Activated naive CD4-positive, alpha-beta T cell treated with anti-CD3 and anti-CD28 coated beads for 36 hours (primary cell): ENCODE data around the gene FBXO2. TPM values are rescaled to one million over a fixed set of nuclear protein-coding genes. Genes with fewer than 3 reads are reported as not detected.

Experiments used
- CTCF ChIA-PET: fragments of 350-600 bp; sonication (Branson Sonifier 250); formaldehyde crosslinking; loops from one replicate; lab custom pipeline; 2021; ENCODE audit warnings: antibody characterized with exemption; lab: Charles Lee
- DNase-seq: peaks from one replicate; pipeline ENCODE4 v3.0.0-alpha.2; 2020
- H3K27ac Mint-ChIP-seq: one replicate; pipeline ENCODE4 v1.8.0; 2021; ENCODE audit warnings: mild to moderate bottlenecking, mixed read lengths
- H3K27me3 Mint-ChIP-seq: one replicate; pipeline ENCODE4 v1.8.0; 2021; ENCODE audit warnings: low read depth, mixed read lengths
- H3K36me3 Mint-ChIP-seq: one replicate; pipeline ENCODE4 v1.8.0; 2021; ENCODE audit warnings: low read depth, mixed read lengths
- H3K4me1 Mint-ChIP-seq: one replicate; pipeline ENCODE4 v1.8.0; 2021; ENCODE audit warnings: low read depth, mixed read lengths
- H3K4me3 Mint-ChIP-seq: one replicate; pipeline ENCODE4 v1.8.0; 2021; ENCODE audit warnings: mild to moderate bottlenecking, moderate library complexity, mixed read lengths
- H3K9me3 Mint-ChIP-seq: one replicate; pipeline ENCODE4 v1.8.0; 2021; ENCODE audit warnings: mixed read lengths
- intact Hi-C: fragments of 100-400 bp; cut with micrococcal nuclease; formaldehyde crosslinking; loops from one replicate; pipeline ENCODE4 v1.15.1; 2023
- total RNA-seq, 2 experiments: library from RNA; stranded (reverse); gene quantifications; one replicate each; pipeline ENCODE4 v1.2.3, GENCODE V29; 2021

FBXO2 gene
- total RNA-seq, 2 experiments from 2014 or later: 0.77 to 1.1 TPM

- H3K9me3 Mint-ChIP-seq: no peaks in the 10 kb centered on the region
- CTCF ChIA-PET: interaction anchor here (0.6 to 1.7 kb wide), 2 partner anchors 41 to 582 kb away, joined by 4 to 6 read pairs; no protein-coding TSS in a partner anchor
- DNase-seq: no peak
- peaks cover 18% of the 10 kb centered on the region for H3K36me3 Mint-ChIP-seq
- peaks cover 10% of the 10 kb centered on the region for H3K4me1 Mint-ChIP-seq
- H3K4me3 Mint-ChIP-seq: no peak overlapping the region
- intact Hi-C loops: no loop called here
- H3K27ac Mint-ChIP-seq: no peak overlapping the region
- no peaks in the 10 kb centered on the region for H3K27me3 Mint-ChIP-seq
These were observed 24.2 kb upstream of the FBXO2 start for GRCh38 chr1:11678442-11678841.

- peaks cover 9% of the 10 kb centered on the region for H3K4me1 Mint-ChIP-seq
- H3K27ac Mint-ChIP-seq: no peak overlapping the region
- no peaks in the 10 kb centered on the region for H3K9me3 Mint-ChIP-seq
- no peak overlapping the region for H3K4me3 Mint-ChIP-seq
- peaks cover 21% of the 10 kb centered on the region for H3K36me3 Mint-ChIP-seq
- intact Hi-C loops: no loop called here
- DNase-seq: no peak
- H3K27me3 Mint-ChIP-seq: no peaks in the 10 kb centered on the region
- CTCF ChIA-PET: interaction anchor here (1.5 kb wide), 1 partner anchor 12 kb away, joined by 3 read pairs; no protein-coding TSS in a partner anchor
These were observed 22.3 kb upstream of the FBXO2 start for GRCh38 chr1:11676386-11677103.

GRCh38 chr1:11675325-11675724 lies 21.1 kb upstream of the FBXO2 start:
- CTCF ChIA-PET: interaction anchor here (0.8 to 0.9 kb wide), 2 partner anchors 11 to 44 kb away, joined by 3 read pairs; partner anchors contain the start of gene FBXO6
- peaks cover 21% of the 10 kb centered on the region for H3K36me3 Mint-ChIP-seq

GRCh38 chr1:11674488-11674887 lies 20.3 kb upstream of the FBXO2 start:
- no peak overlapping the region for H3K27ac Mint-ChIP-seq
- CTCF ChIA-PET: no interaction called here
- DNase-seq: no peak
- no peak overlapping the region for H3K4me3 Mint-ChIP-seq
- peaks cover 18% of the 10 kb centered on the region for H3K36me3 Mint-ChIP-seq
- H3K27me3 Mint-ChIP-seq: no peaks in the 10 kb centered on the region
- no peaks in the 10 kb centered on the region for H3K9me3 Mint-ChIP-seq
- intact Hi-C loops: no loop called here
- peaks cover 5% of the 10 kb centered on the region for H3K4me1 Mint-ChIP-seq

More at GRCh38 chr1:11675325-11675724, 21.1 kb upstream of the FBXO2 start:
- H3K27me3 Mint-ChIP-seq: no peaks in the 10 kb centered on the region
- no peak for DNase-seq
- peaks cover 8% of the 10 kb centered on the region for H3K4me1 Mint-ChIP-seq
- no peak overlapping the region for H3K27ac Mint-ChIP-seq
- no peaks in the 10 kb centered on the region for H3K9me3 Mint-ChIP-seq
- no peak overlapping the region for H3K4me3 Mint-ChIP-seq
- intact Hi-C loops: no loop called here

- H3K36me3 Mint-ChIP-seq: peaks cover 13% of the 10 kb centered on the region
- no peaks in the 10 kb centered on the region for H3K4me1 Mint-ChIP-seq
- no peak for DNase-seq
These were observed 19.0 kb upstream of the FBXO2 start for GRCh38 chr1:11673089-11673769.

GRCh38 chr1:11671544-11672286 lies 17.5 kb upstream of the FBXO2 start:
- CTCF ChIA-PET: no interaction called here
- no peak for DNase-seq
- Mint-ChIP-seq H3K4me1 (peaks cover 6% of the 10 kb centered on the region), H3K27me3 (no peaks in the 10 kb centered on the region), H3K9me3 (no peaks in the 10 kb centered on the region), H3K4me3 (no peak overlapping the region), H3K36me3 (peaks cover 13% of the 10 kb centered on the region), H3K27ac (no peak overlapping the region)
- intact Hi-C loops: no loop called here

More at GRCh38 chr1:11673089-11673769, 19.0 kb upstream of the FBXO2 start:
- Mint-ChIP-seq H3K27me3 (no peaks in the 10 kb centered on the region), H3K27ac (no peak overlapping the region), H3K9me3 (no peaks in the 10 kb centered on the region), H3K4me3 (no peak overlapping the region)
- CTCF ChIA-PET: interaction anchor here (0.8 to 1.3 kb wide), 2 partner anchors 16 to 38 kb away, joined by 3 to 4 read pairs; no protein-coding TSS in a partner anchor
- intact Hi-C loops: no loop called here

- peaks cover 13% of the 10 kb centered on the region for H3K36me3 Mint-ChIP-seq
- peaks cover 6% of the 10 kb centered on the region for H3K4me1 Mint-ChIP-seq
- no peaks in the 10 kb centered on the region for H3K27me3 Mint-ChIP-seq
- H3K27ac Mint-ChIP-seq: no peak overlapping the region
- intact Hi-C loops: no loop called here
- CTCF ChIA-PET: no interaction called here
- no peaks in the 10 kb centered on the region for H3K9me3 Mint-ChIP-seq
- no peak overlapping the region for H3K4me3 Mint-ChIP-seq
- no peak for DNase-seq
These were observed 16.9 kb upstream of the FBXO2 start for GRCh38 chr1:11671205-11671543.

- no peak overlapping the region for H3K27ac Mint-ChIP-seq
- no peaks in the 10 kb centered on the region for H3K27me3 Mint-ChIP-seq
- CTCF ChIA-PET: no interaction called here
- intact Hi-C loops: no loop called here
- no peak overlapping the region for H3K4me3 Mint-ChIP-seq
- DNase-seq: no peak
- H3K9me3 Mint-ChIP-seq: no peaks in the 10 kb centered on the region
- H3K4me1 Mint-ChIP-seq: peaks cover 6% of the 10 kb centered on the region
- H3K36me3 Mint-ChIP-seq: peaks cover 11% of the 10 kb centered on the region
These were observed 16.5 kb upstream of the FBXO2 start for GRCh38 chr1:11670747-11671146.

- Mint-ChIP-seq H3K4me3 (no peak overlapping the region), H3K9me3 (no peaks in the 10 kb centered on the region), H3K27ac (no peak overlapping the region), H3K36me3 (peaks cover 4% of the 10 kb centered on the region), H3K4me1 (peaks cover 6% of the 10 kb centered on the region), H3K27me3 (no peaks in the 10 kb centered on the region)
- DNase-seq: no peak
- intact Hi-C loops: no loop called here
- CTCF ChIA-PET: no interaction called here
These were observed 14.3 kb upstream of the FBXO2 start for GRCh38 chr1:11668516-11668915.

- peaks cover 6% of the 10 kb centered on the region for H3K4me1 Mint-ChIP-seq
- peak overlapping the region; percentile 65 for H3K27ac Mint-ChIP-seq
- CTCF ChIA-PET: interaction anchor here (0.6 to 4.7 kb wide), 17 partner anchors 9 to 142 kb away, joined by 3 to 28 read pairs (median 3); partner anchors contain the start of genes FBXO2, FBXO44 and MAD2L2
- H3K4me3 Mint-ChIP-seq: peak overlapping the region; percentile 82
- intact Hi-C loops: loop anchor here (1.0 kb wide), 2 partner anchors 10 to 55 kb away; partner anchors contain the start of genes FBXO2 and FBXO44
- no peaks in the 10 kb centered on the region for H3K9me3 Mint-ChIP-seq
- no peaks in the 10 kb centered on the region for H3K27me3 Mint-ChIP-seq
- no peaks in the 10 kb centered on the region for H3K36me3 Mint-ChIP-seq
- DNase-seq: peak; percentile 59
These were observed 10.3 kb upstream of the FBXO2 start for GRCh38 chr1:11664336-11665065.

GRCh38 chr1:11661103-11661502 lies 6.9 kb upstream of the FBXO2 start:
- H3K27ac Mint-ChIP-seq: no peak overlapping the region

More at GRCh38 chr1:11661103-11661502, 6.9 kb upstream of the FBXO2 start:
- CTCF ChIA-PET: interaction anchor here (1.2 to 4.7 kb wide), 2 partner anchors 10 to 35 kb away, joined by 4 to 27 read pairs; no protein-coding TSS in a partner anchor
- Mint-ChIP-seq H3K36me3 (no peaks in the 10 kb centered on the region), H3K9me3 (no peaks in the 10 kb centered on the region), H3K27me3 (no peaks in the 10 kb centered on the region), H3K4me1 (no peaks in the 10 kb centered on the region), H3K4me3 (no peak overlapping the region)
- DNase-seq: no peak
- intact Hi-C loops: no loop called here
